Posterior cingulate gyrus (tissue), 11 donors: Measurements from ENCODE around the gene PARD3.
"Not testable (repeated sequence)": the region's sequence is repeated elsewhere in the genome, so short reads cannot be mapped to it uniquely, and the experiment has no call there.

ENCODE experiments used
- DNase-seq, 10 donors: peaks; one replicate each; pipeline versions ENCODE4 v3.0.0 to v3.0.0-alpha.2; 2020 to 2021; ENCODE audit warnings: mixed read lengths in 3 of 10
- intact Hi-C: fragments of 100-400 bp; cut with DNase I; formaldehyde crosslinking; loops from one replicate; pipeline ENCODE4 v1.15.1; 2023

Gene PARD3

GRCh38 chr10:34723750-34724149 is 91.3 kb downstream of the PARD3 start:
- DNase-seq: peak in 4 of 10 donors; percentile 11 to 19 (median 14)
- intact Hi-C loops: no loop called here

- intact Hi-C loops: no loop called here
Observed at GRCh38 chr10:34722404-34722803, 92.7 kb downstream of the PARD3 start.

GRCh38 chr10:34721208-34721840 is 93.8 kb downstream of the PARD3 start:
- no peak for DNase-seq
- intact Hi-C loops: no loop called here

More at GRCh38 chr10:34722404-34722803, 92.7 kb downstream of the PARD3 start:
- DNase-seq: no peak

GRCh38 chr10:34719746-34720145 is 95.3 kb downstream of the PARD3 start:
- intact Hi-C loops: no loop called here

GRCh38 chr10:34719328-34719727 is 95.8 kb downstream of the PARD3 start:
- intact Hi-C loops: no loop called here
- no peak for DNase-seq

More at GRCh38 chr10:34719746-34720145, 95.3 kb downstream of the PARD3 start:
- no peak for DNase-seq

- DNase-seq: no peak
- intact Hi-C loops: no loop called here
Observed at GRCh38 chr10:34717429-34717828, 97.7 kb downstream of the PARD3 start.

GRCh38 chr10:34716958-34717357 is 98.1 kb downstream of the PARD3 start:
- DNase-seq: no peak

GRCh38 chr10:34716234-34716633 is 98.9 kb downstream of the PARD3 start:
- DNase-seq: no peak
- intact Hi-C loops: no loop called here

More at GRCh38 chr10:34716958-34717357, 98.1 kb downstream of the PARD3 start:
- intact Hi-C loops: no loop called here

- no peak for DNase-seq
- intact Hi-C loops: no loop called here
Observed at GRCh38 chr10:34715511-34716187, 99.4 kb downstream of the PARD3 start.

GRCh38 chr10:34713875-34714274 is 101.2 kb downstream of the PARD3 start:
- intact Hi-C loops: no loop called here
- DNase-seq: no peak

- DNase-seq: no peak
- intact Hi-C loops: no loop called here
Observed at GRCh38 chr10:34711500-34711899, 103.6 kb downstream of the PARD3 start.

- intact Hi-C loops: no loop called here
- no peak for DNase-seq
Observed at GRCh38 chr10:34710391-34710751, 104.7 kb downstream of the PARD3 start.

GRCh38 chr10:34709637-34710390 is 105.3 kb downstream of the PARD3 start:
- intact Hi-C loops: no loop called here
- DNase-seq: no peak

- intact Hi-C loops: no loop called here
- DNase-seq: no peak
Observed at GRCh38 chr10:34707656-34708055, 107.4 kb downstream of the PARD3 start.

- DNase-seq, intact Hi-C loops: not testable (repeated sequence)
Observed at GRCh38 chr10:34706992-34707391, 108.1 kb downstream of the PARD3 start.

- intact Hi-C loops: no loop called here
Observed at GRCh38 chr10:34706147-34706546, 108.9 kb downstream of the PARD3 start.

GRCh38 chr10:34705563-34705962 is 109.5 kb downstream of the PARD3 start:
- DNase-seq: no peak
- intact Hi-C loops: no loop called here

More at GRCh38 chr10:34706147-34706546, 108.9 kb downstream of the PARD3 start:
- no peak for DNase-seq

GRCh38 chr10:34704526-34705184 is 110.4 kb downstream of the PARD3 start:
- intact Hi-C loops: no loop called here
- no peak for DNase-seq

GRCh38 chr10:34702982-34703381 is 112.1 kb downstream of the PARD3 start:
- intact Hi-C loops: no loop called here
- no peak for DNase-seq

GRCh38 chr10:34702093-34702937 is 112.8 kb downstream of the PARD3 start:
- intact Hi-C loops: no loop called here
- DNase-seq: no peak
